Keratinocyte (primary cell): ENCODE data around the gene KIF25.

Experiments
- EZH2 ChIP-seq: IDR thresholded peaks from one replicate; pipeline ENCODE4 v1.6.1; 2012; ENCODE audit warnings: inconsistent platforms, mild to moderate bottlenecking, low read length, moderate library complexity
- TF ChIP-seq, protein P1 (sequence below), 3 experiments: IDR thresholded peaks in 1 of 3; conservative IDR thresholded peaks in 1 of 3; optimal IDR thresholded peaks in 1 of 3; 2 replicates in 2 of 3; 3 replicates in 1 of 3; pipeline versions ENCODE3 to v1.5.1; 2011; ENCODE audit warnings: low read length in 3 of 3, mild to moderate bottlenecking in 3 of 3, moderate library complexity in 2 of 3, control low read depth in 1 of 3, inconsistent platforms in 1 of 3; ENCODE audit not compliant: insufficient read depth in 2 of 3; ENCODE audit errors: extremely low read depth in 1 of 3

GRCh38 chr6:168062346-168063289 lies 65.1 kb downstream of the KIF25 start:
- TF ChIP-seq, protein P1, sequence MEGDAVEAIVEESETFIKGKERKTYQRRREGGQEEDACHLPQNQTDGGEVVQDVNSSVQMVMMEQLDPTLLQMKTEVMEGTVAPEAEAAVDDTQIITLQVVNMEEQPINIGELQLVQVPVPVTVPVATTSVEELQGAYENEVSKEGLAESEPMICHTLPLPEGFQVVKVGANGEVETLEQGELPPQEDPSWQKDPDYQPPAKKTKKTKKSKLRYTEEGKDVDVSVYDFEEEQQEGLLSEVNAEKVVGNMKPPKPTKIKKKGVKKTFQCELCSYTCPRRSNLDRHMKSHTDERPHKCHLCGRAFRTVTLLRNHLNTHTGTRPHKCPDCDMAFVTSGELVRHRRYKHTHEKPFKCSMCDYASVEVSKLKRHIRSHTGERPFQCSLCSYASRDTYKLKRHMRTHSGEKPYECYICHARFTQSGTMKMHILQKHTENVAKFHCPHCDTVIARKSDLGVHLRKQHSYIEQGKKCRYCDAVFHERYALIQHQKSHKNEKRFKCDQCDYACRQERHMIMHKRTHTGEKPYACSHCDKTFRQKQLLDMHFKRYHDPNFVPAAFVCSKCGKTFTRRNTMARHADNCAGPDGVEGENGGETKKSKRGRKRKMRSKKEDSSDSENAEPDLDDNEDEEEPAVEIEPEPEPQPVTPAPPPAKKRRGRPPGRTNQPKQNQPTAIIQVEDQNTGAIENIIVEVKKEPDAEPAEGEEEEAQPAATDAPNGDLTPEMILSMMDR (optimal IDR thresholded peaks at IDR 0.05 in 1 of 3, IDR thresholded peaks at IDR 0.05 in 1 of 3, conservative IDR thresholded peaks at IDR 0.05 in 1 of 3; ENCODE audit: extremely low read depth in 1 of 3, insufficient read depth in 2 of 3, low read length in 3 of 3): no peak
- TF ChIP-seq EZH2: no peak
